CD4-positive, alpha-beta T cell (primary cell): ENCODE measurements around the gene DAND5. TPM values are rescaled to one million over a fixed set of nuclear protein-coding genes. Genes with fewer than 3 reads are reported as not detected.
A peak's percentile ranks its signal among the peaks of the same experiment; 100 is the strongest.

ENCODE experiments used
- ATAC-seq: fragments of 200-7000 bp; cut with Tn5 transposase; one replicate; pipeline ENCODE4 v1.10.0; 2022; ENCODE audit warnings: mild to moderate bottlenecking; ENCODE audit not compliant: poor library complexity
- CTCF ChIA-PET: fragments of 350-600 bp; sonication (Branson Sonifier 250); formaldehyde crosslinking; loops from one replicate; lab custom pipeline; 2021; ENCODE audit warnings: antibody characterized with exemption, inconsistent platforms; lab: Charles Lee
- POLR2A ChIA-PET: fragments of 350-600 bp; sonication (Branson Sonifier 250); formaldehyde crosslinking; loops from one replicate; lab custom pipeline; 2021; ENCODE audit warnings: antibody characterized with exemption, inconsistent platforms; lab: Charles Lee
- DNase-seq, 14 experiments: peaks; one replicate each; pipeline ENCODE4 v3.0.0-alpha.2; 2013 to 2020; ENCODE audit warnings: mixed read lengths in 2 of 14
- H3K27ac ChIP-seq, 2 donors: one replicate each; pipeline versions ENCODE4 v1.5.1 to v1.7.0; 2013; ENCODE audit warnings: low read length in 2 of 2, low read depth in 1 of 2, mild to moderate bottlenecking in 1 of 2
- H3K27me3 ChIP-seq, 2 experiments: 1 replicate in 1 of 2; 2 replicates in 1 of 2; pipeline versions ENCODE4 v1.6.1 to v1.7.0; 2013; ENCODE audit warnings: low read length in 2 of 2, control low read depth in 1 of 2, mild to moderate bottlenecking in 1 of 2, moderate library complexity in 1 of 2; ENCODE audit not compliant: insufficient read depth in 2 of 2, control insufficient read depth in 1 of 2
- H3K36me3 ChIP-seq: one replicate; pipeline ENCODE4 v1.6.1; 2013; ENCODE audit warnings: low read length, control low read depth; ENCODE audit not compliant: insufficient read depth
- H3K4me1 ChIP-seq: one replicate; pipeline ENCODE4 v1.6.1; 2013; ENCODE audit warnings: low read length, control low read depth; ENCODE audit not compliant: insufficient read depth
- H3K4me3 ChIP-seq: one replicate; pipeline ENCODE4 v1.5.1; 2013; ENCODE audit warnings: mild to moderate bottlenecking, low read length, moderate library complexity
- H3K9me3 ChIP-seq, 2 experiments: 1 replicate in 1 of 2; 2 replicates in 1 of 2; pipeline versions ENCODE4 v1.6.1 to v1.7.0; 2013; ENCODE audit warnings: low read length in 2 of 2, mild to moderate bottlenecking in 2 of 2, control low read depth in 1 of 2, moderate library complexity in 1 of 2; ENCODE audit not compliant: control insufficient read depth in 1 of 2, insufficient read depth in 1 of 2
- H3K27ac Mint-ChIP-seq: one replicate; pipeline ENCODE4 v1.8.0; 2020; ENCODE audit warnings: mixed read lengths
- H3K27me3 Mint-ChIP-seq: one replicate; pipeline ENCODE4 v1.8.0; 2021; ENCODE audit warnings: mixed read lengths
- H3K36me3 Mint-ChIP-seq: one replicate; pipeline ENCODE4 v1.8.0; 2021; ENCODE audit warnings: low read depth, mixed read lengths
- H3K4me1 Mint-ChIP-seq: one replicate; pipeline ENCODE4 v1.8.0; 2021; ENCODE audit warnings: low read depth, mixed read lengths
- H3K4me3 Mint-ChIP-seq: one replicate; pipeline ENCODE4 v1.8.0; 2020; ENCODE audit warnings: mild to moderate bottlenecking, mixed read lengths
- H3K9me3 Mint-ChIP-seq: one replicate; pipeline ENCODE4 v1.8.0; 2020; ENCODE audit warnings: mixed read lengths
- CTCF ChIP-seq: fragments of 200-600 bp; IDR thresholded peaks from one replicate; pipeline ENCODE4 v1.8.0; 2022; ENCODE audit warnings: antibody characterized with exemption, mild to moderate bottlenecking
- intact Hi-C, 2 experiments: fragments of 100-400 bp; cut with DNase I in 1 of 2; cut with micrococcal nuclease in 1 of 2; formaldehyde crosslinking; loops; one replicate each; pipeline versions ENCODE4 v1.15.1 to v1.9.0; 2023 to 2025; cut with DNase I, micrococcal nuclease
- total RNA-seq, 174 experiments: library from RNA in 2 of 174; stranded (reverse) in 2 of 174; gene quantifications; one replicate each; pipeline ENCODE4 v1.2.3 and lab custom pipeline; 2021 to 2026

The DAND5 gene
- total RNA-seq, 2 experiments from 2014 or later: not detected

GRCh38 chr19:12991296-12991695, 21.9 kb downstream of the DAND5 start:
- H3K4me3 Mint-ChIP-seq: no peak overlapping the region
- Histone ChIP-seq H3K27me3 (peaks cover 0 to 2% of the 10 kb centered on the region in 2 experiments), H3K36me3 (no peaks in the 10 kb centered on the region), H3K27ac (no peak overlapping the region), H3K4me3 (no peak overlapping the region), H3K4me1 (peaks cover 10% of the 10 kb centered on the region), H3K9me3 (no peaks in the 10 kb centered on the region)
- H3K4me1 Mint-ChIP-seq: peaks cover 10% of the 10 kb centered on the region
- CTCF ChIA-PET: interaction anchor here (1.1 kb wide), 1 partner anchor 13 kb away, joined by 3 read pairs; no protein-coding TSS in a partner anchor
- DNase-seq (no peak), ATAC-seq (no peak)
- TF ChIP-seq CTCF: no peak
- no peaks in the 10 kb centered on the region for H3K9me3 Mint-ChIP-seq
- H3K36me3 Mint-ChIP-seq: peaks cover 4% of the 10 kb centered on the region
- intact Hi-C loops: no loop called here
- no peak overlapping the region for H3K27ac Mint-ChIP-seq
- H3K27me3 Mint-ChIP-seq: peaks cover 10% of the 10 kb centered on the region
- POLR2A ChIA-PET: interaction anchor here (0.6 kb wide), 1 partner anchor 15 kb away, joined by 3 read pairs; no protein-coding TSS in a partner anchor

- Histone ChIP-seq H3K9me3 (no peaks in the 10 kb centered on the region), H3K4me3 (no peak overlapping the region), H3K27ac (no peak overlapping the region), H3K36me3 (no peaks in the 10 kb centered on the region), H3K27me3 (peaks cover 0 to 2% of the 10 kb centered on the region in 2 experiments), H3K4me1 (peaks cover 15% of the 10 kb centered on the region)
- Mint-ChIP-seq H3K36me3 (peaks cover 4% of the 10 kb centered on the region), H3K27me3 (peaks cover 6% of the 10 kb centered on the region), H3K9me3 (no peaks in the 10 kb centered on the region), H3K4me3 (no peak overlapping the region), H3K27ac (no peak overlapping the region), H3K4me1 (peaks cover 10% of the 10 kb centered on the region)
- CTCF ChIA-PET: interaction anchor here (0.6 to 1.3 kb wide), 2 partner anchors 68 to 202 kb away, joined by 3 read pairs; no protein-coding TSS in a partner anchor
- POLR2A ChIA-PET: no interaction called here
- no peak for TF ChIP-seq CTCF
- ATAC-seq (no peak), DNase-seq (no peak)
- intact Hi-C loops: no loop called here
Measured at GRCh38 chr19:12992729-12993128, 23.4 kb downstream of the DAND5 start.

GRCh38 chr19:12993562-12993961, 24.2 kb downstream of the DAND5 start:
- intact Hi-C loops: no loop called here
- Histone ChIP-seq H3K4me3 (no peak overlapping the region), H3K36me3 (no peaks in the 10 kb centered on the region), H3K27ac (no peak overlapping the region), H3K9me3 (no peaks in the 10 kb centered on the region), H3K27me3 (no peaks in the 10 kb centered on the region), H3K4me1 (peaks cover 15% of the 10 kb centered on the region)
- Mint-ChIP-seq H3K4me3 (peak overlapping the region; percentile 94), H3K4me1 (peaks cover 10% of the 10 kb centered on the region), H3K27me3 (peaks cover 6% of the 10 kb centered on the region), H3K9me3 (no peaks in the 10 kb centered on the region), H3K27ac (no peak overlapping the region), H3K36me3 (peaks cover 4% of the 10 kb centered on the region)
- ChIA-PET POLR2A (no interaction called here), CTCF (interaction anchor here (0.6 kb wide), 1 partner anchor 201 kb away, joined by 3 read pairs; no protein-coding TSS in a partner anchor)
- DNase-seq (no peak), ATAC-seq (no peak)
- TF ChIP-seq CTCF: no peak
